H9 (cell line): ENCODE results near the gene SKAP1. TPM values are rescaled to one million over a fixed set of nuclear protein-coding genes. Genes with fewer than 3 reads are reported as not detected.
A peak's percentile ranks its signal among the peaks of the same experiment; 100 is the strongest.

Source experiments
- DNase-seq: peaks from one replicate; pipeline ENCODE4 v3.0.0-alpha.2; 2017
- H2AFZ ChIP-seq: one replicate; pipeline ENCODE4 v1.6.1; 2013; ENCODE audit warnings: mild to moderate bottlenecking, low read length, control low read depth, moderate library complexity
- H2AK5ac ChIP-seq: 2 replicates; pipeline ENCODE4 v1.6.1; 2013; ENCODE audit warnings: low read length, control low read depth, mixed read lengths; ENCODE audit not compliant: insufficient read length
- H2BK120ac ChIP-seq: one replicate; pipeline ENCODE4 v1.6.1; 2013; ENCODE audit warnings: low read depth, mild to moderate bottlenecking, low read length, control low read depth, inconsistent platforms; ENCODE audit not compliant: poor library complexity, severe bottlenecking
- H2BK12ac ChIP-seq: 2 replicates; pipeline ENCODE4 v1.6.1; 2013; ENCODE audit warnings: low read length, control low read depth, mixed read lengths, low read depth; ENCODE audit not compliant: insufficient read length
- H2BK15ac ChIP-seq: 2 replicates; pipeline ENCODE4 v1.6.1; 2013; ENCODE audit warnings: low read depth, low read length, control low read depth
- H2BK20ac ChIP-seq: one replicate; pipeline ENCODE4 v1.6.1; 2013; ENCODE audit warnings: low read depth, mild to moderate bottlenecking, low read length, control low read depth, inconsistent platforms; ENCODE audit not compliant: poor library complexity, severe bottlenecking
- H2BK5ac ChIP-seq: 2 replicates; pipeline ENCODE4 v1.6.1; 2013; ENCODE audit warnings: low read length, control low read depth, mixed read lengths; ENCODE audit not compliant: insufficient read length
- H3K14ac ChIP-seq: 2 replicates; pipeline ENCODE4 v1.6.1; 2013; ENCODE audit warnings: low read length, control low read depth; ENCODE audit not compliant: insufficient read depth
- H3K18ac ChIP-seq: 2 replicates; pipeline ENCODE4 v1.6.1; 2013; ENCODE audit warnings: low read depth, mild to moderate bottlenecking, mixed read lengths, low read length, control low read depth; ENCODE audit not compliant: insufficient read length
- H3K23ac ChIP-seq: 2 replicates; pipeline ENCODE4 v1.6.1; 2013; ENCODE audit warnings: low read length, control low read depth, mixed read lengths, low read depth; ENCODE audit not compliant: insufficient read length
- H3K23me2 ChIP-seq: 2 replicates; pipeline ENCODE4 v1.6.1; 2013; ENCODE audit warnings: low read depth, mild to moderate bottlenecking, mixed read lengths, low read length, control low read depth; ENCODE audit not compliant: insufficient read length, poor library complexity, severe bottlenecking
- H3K27ac ChIP-seq: 2 replicates; pipeline ENCODE4 v1.5.1; 2013; ENCODE audit warnings: low read length, control low read depth, mixed read lengths, low read depth; ENCODE audit not compliant: insufficient read length
- H3K27me3 ChIP-seq: 2 replicates; pipeline ENCODE4 v1.6.1; 2013; ENCODE audit warnings: low read length, control low read depth, inconsistent platforms; ENCODE audit not compliant: insufficient read depth
- H3K4ac ChIP-seq: 2 replicates; pipeline ENCODE4 v1.6.1; 2013; ENCODE audit warnings: low read depth, mild to moderate bottlenecking, control low read depth, inconsistent platforms, low read length, moderate library complexity
- H3K4me1 ChIP-seq: 2 replicates; pipeline ENCODE4 v1.6.1; 2013; ENCODE audit warnings: low read length, control low read depth, inconsistent platforms; ENCODE audit not compliant: insufficient read depth
- H3K4me2 ChIP-seq: 2 replicates; pipeline ENCODE4 v1.6.1; 2013; ENCODE audit warnings: low read length, control low read depth, mixed read lengths; ENCODE audit not compliant: insufficient read length, insufficient read depth
- H3K56ac ChIP-seq: 2 replicates; pipeline ENCODE4 v1.6.1; 2013; ENCODE audit warnings: low read depth, mild to moderate bottlenecking, mixed read lengths, low read length, control low read depth; ENCODE audit not compliant: insufficient read length
- H3K79me1 ChIP-seq: 2 replicates; pipeline ENCODE4 v1.6.1; 2013; ENCODE audit warnings: low read depth, mild to moderate bottlenecking, moderate library complexity, low read length, control low read depth, inconsistent platforms; ENCODE audit not compliant: insufficient read depth, poor library complexity, severe bottlenecking
- H3K79me2 ChIP-seq: 2 replicates; pipeline ENCODE4 v1.6.1; 2013; ENCODE audit warnings: low read length, control low read depth, inconsistent platforms; ENCODE audit not compliant: insufficient read depth
- H3K9ac ChIP-seq: 2 replicates; pipeline ENCODE4 v1.6.1; 2013; ENCODE audit warnings: low read length, control low read depth, mixed read lengths; ENCODE audit not compliant: insufficient read length; ENCODE audit errors: extremely low read depth
- H3K9me3 ChIP-seq: one replicate; pipeline ENCODE4 v1.6.1; 2013; ENCODE audit warnings: low read depth, low read length, inconsistent platforms; ENCODE audit not compliant: control insufficient read depth
- H3T11ph ChIP-seq: one replicate; pipeline ENCODE4 v1.6.1; 2013; ENCODE audit warnings: mild to moderate bottlenecking, low read length, control low read depth, inconsistent platforms
- H4K20me1 ChIP-seq: one replicate; pipeline ENCODE4 v1.6.1; 2013; ENCODE audit not compliant: control insufficient read depth, insufficient read length, insufficient read depth
- H4K5ac ChIP-seq: 2 replicates; pipeline ENCODE4 v1.6.1; 2013; ENCODE audit warnings: low read depth, mild to moderate bottlenecking, mixed read lengths, low read length, control low read depth; ENCODE audit not compliant: insufficient read length
- H4K8ac ChIP-seq: replicated peaks from 2 replicates; pipeline ENCODE4 v1.6.1; 2013; ENCODE audit warnings: low read length, control low read depth, mixed read lengths, low read depth; ENCODE audit not compliant: insufficient read length
- H4K91ac ChIP-seq: 2 replicates; pipeline ENCODE4 v1.6.1; 2013; ENCODE audit warnings: low read depth, mild to moderate bottlenecking, moderate library complexity, mixed read lengths, low read length, control low read depth; ENCODE audit not compliant: insufficient read length
- H3K27ac Mint-ChIP-seq, 3 experiments: 2 replicates in 2 of 3; 3 replicates in 1 of 3; pipeline ENCODE4 v1.8.0; 2020 to 2021; ENCODE audit warnings: mixed read lengths in 3 of 3, mild to moderate bottlenecking in 1 of 3, moderate library complexity in 1 of 3
- H3K27me3 Mint-ChIP-seq: 2 replicates; pipeline ENCODE4 v1.8.0; 2021; ENCODE audit warnings: low read depth, mild to moderate bottlenecking, moderate library complexity, mixed read lengths
- H3K36me3 Mint-ChIP-seq, 3 experiments: 2 replicates in 2 of 3; 3 replicates in 1 of 3; pipeline ENCODE4 v1.8.0; 2020 to 2021; ENCODE audit warnings: low read depth in 3 of 3, mixed read lengths in 3 of 3; ENCODE audit not compliant: insufficient read depth in 1 of 3
- H3K4me1 Mint-ChIP-seq, 2 experiments: 2 replicates each; pipeline ENCODE4 v1.8.0; 2020; ENCODE audit warnings: mixed read lengths in 2 of 2
- H3K4me3 Mint-ChIP-seq, 2 experiments: 2 replicates in 1 of 2; 3 replicates in 1 of 2; pipeline ENCODE4 v1.8.0; 2020 to 2021; ENCODE audit warnings: mild to moderate bottlenecking in 2 of 2, mixed read lengths in 2 of 2, moderate library complexity in 1 of 2
- H3K9me3 Mint-ChIP-seq, 2 experiments: 2 replicates in 1 of 2; 3 replicates in 1 of 2; pipeline ENCODE4 v1.8.0; 2020; ENCODE audit warnings: mild to moderate bottlenecking in 2 of 2, mixed read lengths in 2 of 2, moderate library complexity in 1 of 2
- CTCF ChIP-seq: fragments of 200-600 bp; sonication (generic); conservative IDR thresholded peaks from 3 replicates; pipeline ENCODE4 v1.8.0; 2021; ENCODE audit warnings: antibody characterized with exemption, mild to moderate bottlenecking
- WGBS: extraction: QIAGEN DNeasy Blood & Tissue Kit; methylation state at CpG from one replicate; pipeline ENCODE4 v1.1.7; 2013; ENCODE audit warnings: missing lambda C conversion rate, low lambda C conversion rate, mixed read lengths; ENCODE audit not compliant: insufficient read length; ENCODE audit errors: extremely low coverage; 5-methylcytosine and 5-hydroxymethylcytosine counted together
- total RNA-seq: library from RNA; stranded (reverse); gene quantifications from 2 replicates; pipeline ENCODE4 v1.2.1, GENCODE V29; 2021

Gene SKAP1
- total RNA-seq, 1 experiment from 2014 or later: not detected

- H3K9me3 Mint-ChIP-seq: no peaks in the 10 kb centered on the region
- H2BK20ac ChIP-seq: no peak overlapping the region
- H3K36me3 Mint-ChIP-seq: no peaks in the 10 kb centered on the region
- H3K9me3 ChIP-seq: no peaks in the 10 kb centered on the region
- no peaks in the 10 kb centered on the region for H3K27me3 ChIP-seq
- H3K27ac ChIP-seq: no peak overlapping the region
- no peak overlapping the region for H2BK15ac ChIP-seq
- H3T11ph ChIP-seq: no peak overlapping the region
- no peak overlapping the region for H3K9ac ChIP-seq
- H3K4me3 Mint-ChIP-seq: peak overlapping the region in 1 of 2 experiments; percentile 60; a peak in 1 of 5 replicates
- no peak overlapping the region for H3K4ac ChIP-seq
- H3K23ac ChIP-seq: no peak overlapping the region
- H3K27me3 Mint-ChIP-seq: peaks cover 79% of the 10 kb centered on the region
- no peak overlapping the region for H2AFZ ChIP-seq
- H3K27ac Mint-ChIP-seq: no peak overlapping the region
- no peak overlapping the region for H2BK120ac ChIP-seq
- peak; percentile 39 for DNase-seq
- no peaks in the 10 kb centered on the region for H3K23me2 ChIP-seq
- WGBS: no CpG with 5 or more reads among the region's 16 CpGs
- H4K91ac ChIP-seq: no peak overlapping the region
- H2BK5ac ChIP-seq: no peak overlapping the region
- H3K4me2 ChIP-seq: peak overlapping the region; percentile 12
- no peak overlapping the region for H2AK5ac ChIP-seq
- no peak overlapping the region for H2BK12ac ChIP-seq
- no peaks in the 10 kb centered on the region for H4K20me1 ChIP-seq
- TF ChIP-seq CTCF: no peak
- H3K79me1 ChIP-seq: no peaks in the 10 kb centered on the region
- no peaks in the 10 kb centered on the region for H3K79me2 ChIP-seq
- H3K56ac ChIP-seq: no peak overlapping the region
- H3K4me1 Mint-ChIP-seq: peaks cover 13 to 18% of the 10 kb centered on the region in 2 experiments
- no peaks in the 10 kb centered on the region; the same call in 1 of the 2 replicates for H3K4me1 ChIP-seq
- H3K14ac ChIP-seq: no peak overlapping the region
- no peak overlapping the region for H3K18ac ChIP-seq
- H4K5ac ChIP-seq: no peak overlapping the region
- H4K8ac ChIP-seq: no peak overlapping the region
Observed at GRCh38 chr17:48310748-48311213, 119.2 kb downstream of the SKAP1 start.
